ENCODE measurements around the gene HPCA.

DNA sequence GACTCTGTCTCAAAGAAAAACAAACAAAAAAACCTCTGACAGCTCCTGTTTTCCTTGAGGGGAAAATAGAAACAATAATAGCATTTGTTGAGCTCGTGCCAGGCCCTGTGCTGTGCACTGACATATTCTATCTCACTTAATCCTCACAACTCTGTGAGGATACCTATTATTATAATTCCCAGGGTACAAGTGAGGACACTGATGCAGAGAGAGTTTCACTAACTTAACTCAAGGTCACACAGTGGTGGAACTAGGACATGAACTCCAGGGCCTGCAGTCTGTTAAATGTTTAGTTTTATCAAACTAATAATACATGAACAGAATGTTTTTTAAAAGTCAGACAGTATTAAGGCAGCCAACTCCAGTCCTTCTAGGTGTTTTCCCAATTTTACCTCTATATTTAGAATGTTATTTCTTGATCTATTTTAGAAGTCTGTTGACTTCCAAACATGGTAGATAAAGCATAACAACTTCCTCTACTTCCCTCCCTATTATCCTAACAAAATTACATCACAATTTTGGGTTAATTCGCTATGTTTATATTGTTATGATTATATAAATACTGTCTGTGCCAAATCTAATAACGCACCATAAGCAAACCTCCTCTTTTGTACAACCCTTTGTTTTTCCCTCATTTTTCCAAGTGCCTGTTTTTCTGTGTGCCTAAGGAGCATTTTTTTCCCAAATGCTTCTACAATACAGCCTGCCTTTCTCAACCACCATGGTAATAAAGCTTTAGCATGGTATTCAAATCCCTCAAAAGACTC, 20.5 kb upstream of the HPCA start:
- TF ChIP-seq, protein P1, sequence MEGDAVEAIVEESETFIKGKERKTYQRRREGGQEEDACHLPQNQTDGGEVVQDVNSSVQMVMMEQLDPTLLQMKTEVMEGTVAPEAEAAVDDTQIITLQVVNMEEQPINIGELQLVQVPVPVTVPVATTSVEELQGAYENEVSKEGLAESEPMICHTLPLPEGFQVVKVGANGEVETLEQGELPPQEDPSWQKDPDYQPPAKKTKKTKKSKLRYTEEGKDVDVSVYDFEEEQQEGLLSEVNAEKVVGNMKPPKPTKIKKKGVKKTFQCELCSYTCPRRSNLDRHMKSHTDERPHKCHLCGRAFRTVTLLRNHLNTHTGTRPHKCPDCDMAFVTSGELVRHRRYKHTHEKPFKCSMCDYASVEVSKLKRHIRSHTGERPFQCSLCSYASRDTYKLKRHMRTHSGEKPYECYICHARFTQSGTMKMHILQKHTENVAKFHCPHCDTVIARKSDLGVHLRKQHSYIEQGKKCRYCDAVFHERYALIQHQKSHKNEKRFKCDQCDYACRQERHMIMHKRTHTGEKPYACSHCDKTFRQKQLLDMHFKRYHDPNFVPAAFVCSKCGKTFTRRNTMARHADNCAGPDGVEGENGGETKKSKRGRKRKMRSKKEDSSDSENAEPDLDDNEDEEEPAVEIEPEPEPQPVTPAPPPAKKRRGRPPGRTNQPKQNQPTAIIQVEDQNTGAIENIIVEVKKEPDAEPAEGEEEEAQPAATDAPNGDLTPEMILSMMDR (optimal IDR thresholded peaks at IDR 0.05 in 1 of 3, IDR thresholded peaks at IDR 0.05 in 1 of 3, conservative IDR thresholded peaks at IDR 0.05 in 1 of 3; ENCODE audit: extremely low read depth in 1 of 3, insufficient read depth in 2 of 3, low read length in 3 of 3) = no peak
- no peak for TF ChIP-seq EZH2 (IDR thresholded peaks at IDR 0.05; ENCODE audit: low read length)
